Putamen (tissue), 1 donor: Measurements from ENCODE around the gene KPTN.

Experiments
- DNase-seq: peaks from one replicate; pipeline ENCODE4 v3.0.0-alpha.2; 2016; ENCODE audit warnings: low spot score

KPTN gene

DNA sequence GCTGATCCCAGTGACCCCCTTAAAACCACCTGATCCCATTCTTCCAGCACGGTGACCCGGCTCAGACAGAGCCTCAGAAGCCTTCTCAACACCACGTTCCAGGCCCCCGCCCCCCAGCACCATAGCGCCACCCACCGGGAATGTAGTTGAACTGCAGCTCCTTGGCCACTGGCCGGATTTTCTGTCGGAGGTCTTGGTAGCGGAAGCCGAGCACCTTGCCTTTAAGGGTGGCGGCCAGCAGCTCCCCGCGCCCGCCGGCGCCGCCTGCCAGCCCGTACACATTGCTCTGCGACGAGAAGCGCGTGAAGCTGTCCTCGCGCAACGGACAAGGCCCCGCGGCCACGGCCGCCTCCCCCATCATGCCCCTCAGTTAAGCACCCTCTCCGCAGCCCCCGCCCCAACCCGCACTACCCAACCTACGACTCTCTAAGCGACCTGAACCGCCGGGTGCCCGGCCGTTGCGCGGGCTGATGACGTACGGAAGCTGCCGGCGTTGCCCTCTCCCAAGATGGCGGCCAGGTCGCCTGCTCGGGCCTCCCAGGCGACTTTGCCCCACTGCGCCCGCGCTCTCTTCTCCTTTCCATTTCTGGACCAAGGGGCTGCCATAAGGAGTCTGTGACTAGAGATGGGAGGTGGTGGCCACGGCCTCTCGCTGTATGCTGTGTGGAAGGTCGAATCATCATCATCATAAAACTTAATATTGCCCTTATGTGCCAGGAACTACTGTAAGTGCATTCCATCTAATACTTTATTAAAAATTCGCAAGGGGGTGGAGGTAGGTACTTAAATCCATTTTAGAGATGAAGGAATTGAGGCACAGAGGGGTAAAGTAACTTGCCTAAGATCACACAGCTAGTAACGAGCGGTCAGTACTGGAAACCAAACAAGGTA, at the start of gene KPTN:
Gene KPTN, minus strand, starts transcription at position 420 of the 891 bp plus-strand sequence. Its CDS starts 59 bp downstream, at position 361.
- DNase-seq, result peak; percentile 88

DNA sequence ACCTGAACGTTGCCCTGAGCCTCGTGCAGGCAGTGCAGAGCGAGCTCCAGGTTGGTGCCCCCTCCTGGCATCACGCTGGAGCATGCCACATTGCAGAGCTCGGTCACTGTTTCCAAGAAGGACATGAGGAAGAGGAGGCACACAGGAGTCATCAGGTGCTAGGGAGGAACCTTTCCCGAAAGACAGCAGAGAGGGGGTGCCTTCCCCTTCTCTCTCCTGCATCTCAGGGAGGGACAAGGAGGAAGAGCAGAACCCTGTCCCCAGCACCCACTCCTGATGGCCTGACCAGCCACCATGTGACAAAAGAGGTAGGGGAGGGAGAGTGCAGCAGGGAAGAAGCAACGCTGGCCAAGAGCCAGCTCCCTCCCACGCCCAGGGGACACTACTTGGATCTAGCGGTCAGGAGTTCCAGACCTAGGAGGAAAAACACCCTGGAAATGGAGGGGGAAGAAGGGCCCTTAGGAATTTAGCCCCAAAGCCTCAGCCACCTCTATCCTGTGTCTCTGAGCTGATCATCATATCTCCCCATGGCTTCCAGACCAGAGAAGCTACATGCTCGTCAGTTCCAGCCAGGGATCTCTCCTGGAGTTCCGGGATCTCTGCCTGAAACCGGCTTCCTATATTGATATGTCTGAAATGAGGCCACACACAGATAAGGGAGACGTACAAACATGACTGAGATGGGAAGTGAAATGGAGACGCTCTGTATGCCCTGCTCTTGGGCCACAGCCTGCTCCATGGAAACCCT, 47.8 kb upstream of the KPTN start:
- no peak for DNase-seq

DNA sequence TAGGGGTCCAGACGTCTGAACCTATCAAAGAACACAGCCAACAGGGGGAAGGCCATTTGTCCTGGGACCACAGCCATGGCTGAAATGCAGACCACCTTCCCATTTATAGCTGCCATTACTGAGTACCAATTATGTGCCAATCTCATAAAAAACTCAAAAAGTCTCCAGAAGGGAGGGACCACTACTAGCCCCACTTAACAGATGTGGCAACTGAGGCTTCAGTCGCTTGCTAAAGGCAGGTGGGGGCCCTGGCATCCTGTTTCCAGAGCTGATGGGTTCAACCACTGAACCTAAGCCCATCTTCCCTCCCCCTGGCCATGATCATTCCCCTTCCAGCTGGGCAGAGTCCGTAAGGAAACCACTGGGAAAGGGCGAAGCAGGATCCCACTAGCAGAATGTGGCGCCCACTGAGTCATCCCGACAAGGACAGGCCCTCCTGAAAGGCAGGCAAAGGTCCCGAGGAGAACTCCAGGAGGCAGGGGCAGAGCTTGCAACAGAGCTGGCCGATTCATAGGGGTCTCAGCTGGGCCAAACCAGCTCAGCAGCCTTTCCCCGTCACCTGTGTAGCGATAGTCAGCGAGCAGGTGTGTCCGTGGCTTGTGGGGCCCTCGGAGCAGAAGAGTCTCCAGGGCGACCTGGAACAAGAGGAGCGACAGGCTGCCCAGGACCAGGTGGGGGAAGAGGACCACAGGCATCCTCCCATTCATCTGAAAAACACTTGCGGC, 45.2 kb upstream of the KPTN start:
- no peak for DNase-seq

GRCh38 chr19:47526798-47527197, 42.8 kb upstream of the KPTN start:
- no peak for DNase-seq

GRCh38 chr19:47523473-47523872, 39.5 kb upstream of the KPTN start:
- DNase-seq, result no peak

GRCh38 chr19:47521473-47522180, 37.6 kb upstream of the KPTN start:
- DNase-seq, result no peak

DNA sequence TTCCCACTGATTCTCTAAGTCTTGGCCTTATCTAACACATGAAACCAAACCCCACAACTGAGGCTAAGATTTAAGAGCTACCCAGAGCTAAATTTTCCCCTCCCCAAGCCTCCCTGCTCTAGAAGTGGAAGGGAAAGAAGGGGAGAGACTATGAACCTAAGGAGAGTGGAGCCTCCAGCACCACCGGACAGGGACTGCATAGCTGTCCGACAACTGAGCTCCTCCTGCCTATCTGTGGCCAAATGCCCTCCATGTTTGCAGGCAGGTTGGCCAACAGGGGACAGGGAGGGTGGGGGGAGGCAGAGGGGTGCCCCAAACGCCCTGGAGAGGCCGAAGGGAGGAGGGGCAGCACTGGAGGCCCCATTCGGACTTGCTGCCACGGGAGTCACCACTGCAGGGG, 36.8 kb upstream of the KPTN start:
- no peak for DNase-seq

DNA sequence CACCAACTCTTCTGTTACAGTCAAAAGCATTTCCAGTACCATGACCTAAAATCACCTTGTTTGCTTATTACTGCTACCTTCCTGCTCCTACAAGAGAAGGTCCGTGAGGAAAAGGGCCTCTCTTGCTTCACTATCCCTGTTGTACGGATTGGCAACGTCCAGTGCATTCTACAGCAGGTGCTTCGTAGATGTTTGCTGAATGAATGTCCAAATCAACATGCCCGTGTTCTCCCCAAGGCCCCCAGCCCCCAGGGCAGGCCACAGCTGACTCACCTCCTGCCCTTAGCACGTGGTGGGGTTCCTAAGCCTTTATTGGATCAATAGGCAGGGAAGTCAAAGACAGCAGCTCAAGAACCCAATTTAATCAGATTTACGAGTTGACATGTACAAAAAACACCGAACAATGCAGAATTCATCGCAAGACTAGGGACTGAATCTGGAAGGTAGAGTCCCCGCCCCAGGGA, 36.4 kb upstream of the KPTN start:
- no peak for DNase-seq

GRCh38 chr19:47518854-47519253, 34.8 kb upstream of the KPTN start:
- DNase-seq, result no peak

DNA sequence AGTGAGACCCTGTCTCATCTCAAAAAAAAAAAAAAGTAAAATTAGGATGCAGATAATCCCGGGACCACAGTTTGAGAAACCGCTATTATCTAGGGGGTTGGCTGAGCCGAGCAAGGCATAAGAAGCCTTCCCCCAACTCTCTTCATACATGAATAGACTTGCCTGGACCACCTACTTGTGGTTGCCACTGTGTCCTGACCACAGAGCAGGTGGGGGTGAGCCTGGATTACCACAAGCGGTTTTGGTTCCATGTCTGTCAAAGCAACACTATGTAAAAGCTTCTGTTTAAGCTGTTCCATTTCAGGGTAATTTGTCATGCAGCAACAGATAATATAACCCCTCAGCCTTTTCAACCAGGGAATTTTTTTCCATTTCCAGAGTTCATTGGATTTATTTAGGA, 34.1 kb upstream of the KPTN start:
- DNase-seq, result no peak

DNA sequence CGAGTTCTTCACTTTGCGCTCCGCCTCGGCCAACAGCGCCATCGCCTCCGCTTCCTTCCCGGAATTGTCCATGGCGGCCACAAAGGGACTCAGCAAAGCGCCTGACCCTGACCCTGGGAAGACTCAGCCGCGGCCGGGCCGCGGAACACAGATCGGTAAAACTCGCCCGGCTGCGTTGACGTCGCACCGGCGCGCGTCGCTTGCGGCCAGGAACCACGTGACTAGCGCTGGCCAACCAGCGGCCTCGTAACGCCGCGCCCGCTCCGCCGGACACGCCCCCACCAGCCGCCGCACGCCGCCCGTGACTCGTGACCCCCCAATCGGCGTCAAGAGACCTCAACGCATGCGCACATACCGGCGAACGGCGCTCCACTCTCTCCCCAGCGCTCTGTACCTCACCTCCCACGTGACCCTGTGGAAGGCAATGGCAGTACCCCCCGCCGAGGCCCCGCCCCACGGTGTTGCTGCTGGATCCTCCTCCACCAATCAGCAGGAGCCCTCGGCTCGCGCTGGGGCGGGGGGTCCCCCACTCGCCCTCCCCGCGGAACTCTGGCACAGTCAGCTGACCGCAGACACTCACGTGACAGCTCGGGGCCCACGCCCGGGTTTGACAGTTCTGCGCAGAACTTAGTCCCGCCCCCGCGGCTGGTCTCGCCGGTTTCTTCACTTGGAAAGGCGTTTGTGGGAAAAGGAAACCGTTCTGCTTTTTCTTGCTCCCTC, 31.0 kb upstream of the KPTN start, which contains the start of gene NAPA:
Gene NAPA, minus strand, starts transcription at position 195 of the 720 bp plus-strand sequence. Its CDS starts 123 bp downstream, at position 72.
- peak; percentile 100 for DNase-seq

DNA sequence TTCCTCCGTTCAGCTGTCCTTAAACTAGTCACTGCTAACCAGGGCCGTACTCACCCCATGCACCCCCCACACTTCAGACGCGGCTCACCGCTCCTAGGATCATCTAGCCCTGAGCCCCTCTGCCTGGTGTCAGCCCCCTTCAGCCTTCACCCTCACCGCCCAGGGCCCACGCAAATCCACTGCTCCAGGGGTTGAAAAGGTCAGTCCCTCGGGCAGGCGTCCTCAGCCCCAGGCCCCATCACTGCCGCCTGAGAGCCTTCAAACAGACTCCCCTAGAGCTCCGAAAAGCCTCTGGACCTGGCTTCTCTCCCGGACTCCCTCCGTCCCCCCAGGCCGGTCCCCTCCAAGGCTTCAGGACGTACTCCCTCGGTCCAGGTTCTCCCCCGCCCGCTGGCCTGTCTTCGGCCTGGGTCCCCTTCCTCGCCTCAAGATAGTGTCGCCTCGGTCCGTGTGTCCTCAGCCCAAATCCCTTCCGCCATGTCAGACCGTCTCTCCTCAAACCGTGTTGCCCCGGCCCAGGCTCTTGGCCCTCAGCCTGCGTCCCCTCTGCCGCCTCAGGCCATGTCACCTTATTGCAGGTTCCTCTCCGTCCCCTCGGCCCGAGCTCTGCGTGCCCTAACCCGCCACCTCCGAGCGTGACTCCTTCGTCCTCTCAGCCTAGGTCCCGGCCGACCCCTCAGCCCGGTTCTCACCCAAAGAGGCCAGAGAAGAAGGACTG, 30.3 kb upstream of the KPTN start:
- no peak for DNase-seq

DNA sequence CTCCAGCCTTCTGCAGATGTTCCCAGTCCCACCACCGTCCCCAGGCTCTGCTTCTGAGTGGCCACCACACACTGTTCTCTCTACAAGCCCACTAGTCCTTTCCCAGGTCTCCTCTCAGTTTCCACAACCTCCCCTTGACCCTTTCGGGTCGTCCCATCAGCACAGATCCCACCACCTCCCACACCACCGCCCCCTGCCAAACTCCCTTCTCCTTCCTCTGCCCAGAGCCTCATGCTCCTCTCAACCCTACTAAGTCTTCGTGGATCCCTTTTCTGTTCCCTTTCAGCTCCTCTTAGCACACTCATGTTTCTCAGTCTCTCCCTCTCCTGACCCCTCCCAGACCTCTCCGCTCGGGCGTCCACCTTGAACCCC, 28.9 kb upstream of the KPTN start:
- no peak for DNase-seq

- DNase-seq, result no peak
These were observed 28.3 kb upstream of the KPTN start for GRCh38 chr19:47512183-47512947.

DNA sequence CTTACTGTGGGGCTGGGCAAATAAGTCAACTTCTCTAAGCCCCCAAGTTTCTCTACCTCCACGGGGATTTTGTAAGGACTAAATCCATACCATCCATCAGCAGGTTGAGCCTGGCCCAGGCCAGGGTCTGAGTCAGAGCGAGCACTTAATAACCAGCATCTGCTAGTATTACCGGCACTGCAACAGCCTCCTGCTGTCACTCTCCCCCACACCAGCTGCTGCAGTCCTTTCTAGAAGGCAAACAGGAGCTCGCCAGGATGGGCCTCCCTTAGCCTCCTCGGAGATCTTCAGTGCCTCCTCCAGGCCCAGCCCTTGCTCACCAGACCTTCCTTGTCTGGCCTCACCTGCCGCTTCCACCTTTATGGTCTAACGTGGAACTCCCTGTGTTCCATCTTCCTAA, 27.7 kb upstream of the KPTN start:
- no peak for DNase-seq

DNA sequence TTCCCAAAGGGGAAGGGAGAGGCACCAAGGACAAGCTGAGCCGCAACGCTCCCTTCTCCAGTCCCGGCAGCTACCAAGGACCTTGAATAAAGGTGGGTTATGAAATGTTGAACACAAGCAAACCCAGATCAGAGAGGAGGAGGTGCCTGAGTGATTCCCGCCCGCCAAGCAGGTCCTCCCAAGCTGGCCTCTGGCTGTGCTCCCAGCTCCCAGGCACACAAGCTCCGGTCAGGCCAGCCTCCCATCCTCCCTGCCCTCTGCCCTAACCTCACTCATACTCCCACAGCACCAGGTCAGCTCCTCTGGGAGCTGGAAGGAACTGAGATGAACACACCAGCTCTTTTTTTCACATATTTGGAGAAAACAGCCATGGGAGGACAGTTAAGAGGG, 27.1 kb upstream of the KPTN start:
- no peak for DNase-seq

DNA sequence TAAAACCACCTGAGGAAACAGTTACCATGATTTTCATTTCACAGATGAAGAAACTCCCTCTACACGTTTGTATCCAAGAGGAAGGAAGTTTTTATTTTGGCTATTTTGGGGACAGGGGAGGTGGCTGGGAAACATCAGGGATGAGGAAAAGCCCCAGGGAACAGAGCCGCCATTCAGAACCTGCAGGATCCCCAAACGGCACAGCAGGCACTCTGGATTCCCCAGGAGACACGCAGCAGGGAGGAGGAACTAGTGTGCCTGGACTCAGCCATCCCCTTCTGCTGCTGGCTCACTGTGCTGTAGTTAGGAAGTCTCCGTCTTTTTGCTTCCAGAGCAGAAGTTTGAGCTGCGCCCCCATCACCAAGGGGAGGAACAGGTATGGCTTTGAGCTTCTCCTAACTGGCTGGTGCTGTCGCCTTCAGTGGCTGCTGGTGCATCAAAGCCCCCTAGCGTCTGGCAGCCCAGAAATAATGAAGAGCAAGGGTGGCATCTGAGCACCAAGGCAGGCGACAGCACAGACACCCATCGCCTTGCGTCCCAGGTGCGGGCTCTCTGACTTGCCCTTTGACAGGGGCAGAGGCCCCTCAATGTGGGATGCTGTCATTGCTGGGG, 26.6 kb upstream of the KPTN start:
- DNase-seq, result no peak

DNA sequence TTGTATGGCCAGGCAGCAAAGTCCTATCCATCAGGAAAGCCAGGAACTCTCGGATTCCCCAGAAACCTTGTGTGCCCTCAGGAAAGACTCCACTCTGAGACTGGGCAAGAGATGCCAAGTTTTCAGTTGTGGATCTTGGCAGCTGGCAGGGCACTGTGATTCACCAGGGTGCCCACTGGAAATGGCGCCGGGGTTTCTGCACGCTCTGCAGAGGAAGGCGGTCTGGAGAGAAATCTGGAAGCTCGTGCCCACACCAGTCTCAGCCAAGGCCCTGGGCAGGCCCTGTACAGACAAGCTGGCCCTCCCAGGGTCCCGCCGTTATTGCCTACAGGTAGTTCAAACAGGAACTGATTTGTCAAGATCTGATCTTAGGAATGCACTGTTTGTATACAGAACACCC, 26.0 kb upstream of the KPTN start:
- DNase-seq, result no peak

GRCh38 chr19:47509170-47509847, 25.3 kb upstream of the KPTN start:
- no peak for DNase-seq
